Measurements from ENCODE around the gene PGM5.

Gene PGM5

DNA sequence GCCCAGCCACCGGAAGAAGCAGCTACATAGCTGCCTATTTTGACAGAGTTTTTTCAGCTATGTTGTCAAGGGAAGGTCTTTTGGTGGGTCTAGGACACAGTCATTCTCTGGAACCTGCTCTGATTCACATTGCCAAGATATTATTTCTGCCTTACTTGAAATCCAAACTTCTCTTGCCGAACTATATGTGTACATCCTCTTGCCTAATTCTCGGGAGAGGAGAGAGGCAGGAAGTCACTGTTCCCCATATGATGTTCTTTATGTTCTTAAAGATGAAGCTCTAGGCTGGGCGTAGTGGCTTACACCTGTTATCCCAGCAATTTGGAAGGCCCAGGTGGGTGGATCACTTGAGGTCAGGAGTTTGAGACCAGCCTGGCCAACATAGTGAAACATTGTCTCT is 175.7 kb downstream of the PGM5 start:
- H3K27ac Mint-ChIP-seq, result no peak overlapping the region
- no peaks in the 10 kb centered on the region for H3K9me3 Mint-ChIP-seq
- intact Hi-C loops (cut with micrococcal nuclease), result no loop called here
- H3K4me3 Mint-ChIP-seq, result no peak overlapping the region
- no peaks in the 10 kb centered on the region for H3K36me3 Mint-ChIP-seq (ENCODE audit: low read depth)
- peaks cover 27% of the 10 kb centered on the region for H3K4me1 Mint-ChIP-seq (ENCODE audit: low read depth)
- no peaks in the 10 kb centered on the region for H3K27me3 Mint-ChIP-seq

GRCh38 chr9:68533678-68534077 is 177.3 kb downstream of the PGM5 start:
- H3K27ac Mint-ChIP-seq, result no peak overlapping the region
- peaks cover 26% of the 10 kb centered on the region for H3K4me1 Mint-ChIP-seq (ENCODE audit: low read depth)
- no peaks in the 10 kb centered on the region for H3K36me3 Mint-ChIP-seq (ENCODE audit: low read depth)
- H3K4me3 Mint-ChIP-seq, result no peak overlapping the region
- intact Hi-C loops (cut with micrococcal nuclease), result no loop called here
- H3K27me3 Mint-ChIP-seq, result no peaks in the 10 kb centered on the region
- no peaks in the 10 kb centered on the region for H3K9me3 Mint-ChIP-seq

- H3K27me3 Mint-ChIP-seq, result no peaks in the 10 kb centered on the region
- peaks cover 24% of the 10 kb centered on the region for H3K4me1 Mint-ChIP-seq (ENCODE audit: low read depth)
- no peak overlapping the region for H3K4me3 Mint-ChIP-seq
- intact Hi-C loops (cut with micrococcal nuclease), result no loop called here
- H3K27ac Mint-ChIP-seq, result no peak overlapping the region
- H3K9me3 Mint-ChIP-seq, result no peaks in the 10 kb centered on the region
- H3K36me3 Mint-ChIP-seq (ENCODE audit: low read depth), result no peaks in the 10 kb centered on the region
These were observed 180.6 kb downstream of the PGM5 start for GRCh38 chr9:68536876-68537615.

DNA sequence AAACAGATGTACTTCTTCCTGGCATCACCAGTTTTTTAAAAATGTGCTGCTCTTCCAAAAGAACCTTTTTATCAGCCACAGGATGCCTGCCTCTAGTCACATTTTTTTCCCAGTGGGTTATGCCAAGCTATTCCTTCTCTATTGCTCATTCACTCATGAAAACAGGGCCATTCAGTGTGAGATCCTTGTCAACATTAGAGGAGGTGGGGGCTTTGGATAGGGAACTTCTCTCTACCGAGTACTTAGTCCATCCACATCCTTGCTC is 181.1 kb downstream of the PGM5 start:
- Mint-ChIP-seq H3K36me3 (ENCODE audit: low read depth) (no peaks in the 10 kb centered on the region), H3K4me1 (ENCODE audit: low read depth) (peaks cover 23% of the 10 kb centered on the region), H3K27ac (no peak overlapping the region), H3K27me3 (no peaks in the 10 kb centered on the region), H3K9me3 (no peaks in the 10 kb centered on the region), H3K4me3 (no peak overlapping the region)
- intact Hi-C loops (cut with micrococcal nuclease), result no loop called here

GRCh38 chr9:68538200-68538599 is 181.8 kb downstream of the PGM5 start:
- H3K27me3 Mint-ChIP-seq, result no peaks in the 10 kb centered on the region
- H3K9me3 Mint-ChIP-seq, result no peaks in the 10 kb centered on the region

DNA sequence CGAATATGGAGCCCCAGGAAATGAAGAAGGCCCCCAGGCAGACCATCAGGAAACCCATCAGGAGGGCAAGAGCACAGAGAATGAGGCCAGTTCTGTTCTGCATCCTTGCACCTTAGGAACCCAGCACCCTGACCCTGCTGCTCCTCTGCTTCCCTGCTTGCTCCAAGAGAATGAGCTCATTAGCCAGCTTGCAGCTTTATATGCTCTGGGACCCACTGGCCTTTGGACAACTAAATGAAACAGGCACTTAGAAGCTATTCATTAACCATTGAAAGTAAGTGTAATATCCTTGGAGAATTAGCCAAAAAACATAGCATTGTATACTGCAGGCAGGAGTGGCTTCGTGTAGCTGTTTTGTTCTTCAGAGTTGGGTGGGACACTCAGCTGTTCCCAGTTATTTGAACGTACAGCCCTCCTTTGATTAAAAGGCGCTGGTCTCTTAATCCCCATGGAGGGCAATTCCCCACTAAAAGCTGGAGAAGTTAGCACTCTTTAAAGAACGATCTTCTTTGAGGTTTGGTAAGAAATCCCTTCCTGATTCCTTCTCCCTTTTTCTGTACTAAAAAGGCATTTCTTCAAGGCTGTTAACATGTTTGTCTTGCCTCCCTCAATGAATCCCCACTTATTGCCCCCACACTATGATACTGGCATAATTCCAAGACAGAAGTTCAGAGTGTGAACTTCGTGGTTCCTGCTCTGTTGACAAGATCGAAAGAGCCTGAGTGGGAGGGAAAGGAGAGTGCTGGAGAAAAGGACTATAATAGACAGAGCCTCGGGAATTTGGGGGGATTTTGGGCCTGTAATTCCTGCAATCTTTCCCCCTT is 184.5 kb downstream of the PGM5 start, which contains the start of gene TMEM252:
TSS of gene TMEM252 (minus strand) at position 172 of the 824 bp plus-strand sequence. CDS start at position 103, 69 bp downstream.
- H3K4me1 Mint-ChIP-seq (ENCODE audit: low read depth), result peaks cover 31% of the 10 kb centered on the region
- peak within 1 kb of the TSS; percentile 60 for H3K27ac Mint-ChIP-seq
- no peaks in the 10 kb centered on the region for H3K9me3 Mint-ChIP-seq
- intact Hi-C loops (cut with micrococcal nuclease), result no loop called here
- H3K36me3 Mint-ChIP-seq (ENCODE audit: low read depth), result no peaks in the 10 kb centered on the region
- no peak within 1 kb of the TSS for H3K4me3 Mint-ChIP-seq
- no peaks in the 10 kb centered on the region for H3K27me3 Mint-ChIP-seq

More at GRCh38 chr9:68538200-68538599, 181.8 kb downstream of the PGM5 start:
- intact Hi-C loops (cut with micrococcal nuclease), result no loop called here
- Mint-ChIP-seq H3K36me3 (ENCODE audit: low read depth) (no peaks in the 10 kb centered on the region), H3K4me3 (no peak overlapping the region), H3K27ac (no peak overlapping the region), H3K4me1 (ENCODE audit: low read depth) (peaks cover 17% of the 10 kb centered on the region)

DNA sequence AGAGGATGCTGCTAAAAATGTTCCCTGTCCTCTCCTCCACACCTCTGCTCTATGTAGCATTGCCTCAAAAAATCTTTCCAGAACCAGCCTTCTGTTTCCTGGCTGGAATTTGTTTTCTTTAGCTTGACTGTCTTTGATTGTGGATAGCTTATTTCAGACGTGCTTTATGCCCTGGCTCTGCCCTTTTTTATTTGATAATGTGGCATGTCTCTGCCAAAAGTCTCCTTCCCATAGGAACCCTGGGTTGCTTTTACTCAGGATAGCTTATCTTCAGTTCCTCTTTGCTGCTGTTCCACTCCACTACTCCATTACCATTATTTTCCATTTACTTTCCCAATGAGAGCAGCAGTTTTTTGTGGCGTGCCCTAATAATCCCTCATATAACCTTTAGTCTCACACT is 185.2 kb downstream of the PGM5 start:
- intact Hi-C loops (cut with micrococcal nuclease), result no loop called here
- H3K27me3 Mint-ChIP-seq, result no peaks in the 10 kb centered on the region
- no peaks in the 10 kb centered on the region for H3K9me3 Mint-ChIP-seq
- peaks cover 38% of the 10 kb centered on the region for H3K4me1 Mint-ChIP-seq (ENCODE audit: low read depth)
- H3K4me3 Mint-ChIP-seq, result no peak overlapping the region
- peak overlapping the region; percentile 60 for H3K27ac Mint-ChIP-seq
- H3K36me3 Mint-ChIP-seq (ENCODE audit: low read depth), result no peaks in the 10 kb centered on the region

DNA sequence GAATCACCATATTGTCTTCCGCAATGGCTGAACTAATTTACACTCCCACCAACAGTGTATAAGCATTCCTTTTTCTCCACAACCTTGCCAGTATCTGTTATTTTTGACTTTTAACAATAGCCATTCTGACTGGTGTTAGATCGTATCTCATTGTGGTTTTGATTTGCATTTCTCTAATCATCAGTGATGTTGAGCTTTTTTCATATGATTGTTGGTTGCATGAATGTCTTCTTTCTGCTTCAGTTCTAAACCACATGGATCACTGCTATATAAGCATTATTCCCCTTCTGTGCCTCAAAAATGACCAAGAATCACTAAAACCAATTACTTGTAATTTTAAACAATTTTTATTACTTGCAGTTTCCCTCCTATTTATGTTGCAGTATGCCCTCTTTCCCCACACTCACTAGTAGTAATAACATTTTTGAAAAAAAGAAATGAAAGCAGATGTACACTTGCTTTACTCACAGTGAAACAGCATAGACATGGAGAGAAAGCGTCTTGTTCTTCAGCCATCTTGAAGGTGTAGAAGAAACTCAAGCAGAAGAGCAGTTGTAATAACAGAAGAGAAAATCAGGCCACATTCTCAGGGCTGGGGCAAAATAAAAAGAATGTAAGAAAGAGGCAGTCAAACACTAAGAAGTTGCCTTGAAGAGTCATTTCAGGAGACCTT is 188.8 kb downstream of the PGM5 start:
- H3K27ac Mint-ChIP-seq, result peak overlapping the region; percentile 95
- H3K27me3 Mint-ChIP-seq, result no peaks in the 10 kb centered on the region
- no peaks in the 10 kb centered on the region for H3K9me3 Mint-ChIP-seq
- no peak overlapping the region for H3K4me3 Mint-ChIP-seq
- H3K4me1 Mint-ChIP-seq (ENCODE audit: low read depth), result peaks cover 60% of the 10 kb centered on the region
- intact Hi-C loops (cut with micrococcal nuclease), result no loop called here
- H3K36me3 Mint-ChIP-seq (ENCODE audit: low read depth), result no peaks in the 10 kb centered on the region

DNA sequence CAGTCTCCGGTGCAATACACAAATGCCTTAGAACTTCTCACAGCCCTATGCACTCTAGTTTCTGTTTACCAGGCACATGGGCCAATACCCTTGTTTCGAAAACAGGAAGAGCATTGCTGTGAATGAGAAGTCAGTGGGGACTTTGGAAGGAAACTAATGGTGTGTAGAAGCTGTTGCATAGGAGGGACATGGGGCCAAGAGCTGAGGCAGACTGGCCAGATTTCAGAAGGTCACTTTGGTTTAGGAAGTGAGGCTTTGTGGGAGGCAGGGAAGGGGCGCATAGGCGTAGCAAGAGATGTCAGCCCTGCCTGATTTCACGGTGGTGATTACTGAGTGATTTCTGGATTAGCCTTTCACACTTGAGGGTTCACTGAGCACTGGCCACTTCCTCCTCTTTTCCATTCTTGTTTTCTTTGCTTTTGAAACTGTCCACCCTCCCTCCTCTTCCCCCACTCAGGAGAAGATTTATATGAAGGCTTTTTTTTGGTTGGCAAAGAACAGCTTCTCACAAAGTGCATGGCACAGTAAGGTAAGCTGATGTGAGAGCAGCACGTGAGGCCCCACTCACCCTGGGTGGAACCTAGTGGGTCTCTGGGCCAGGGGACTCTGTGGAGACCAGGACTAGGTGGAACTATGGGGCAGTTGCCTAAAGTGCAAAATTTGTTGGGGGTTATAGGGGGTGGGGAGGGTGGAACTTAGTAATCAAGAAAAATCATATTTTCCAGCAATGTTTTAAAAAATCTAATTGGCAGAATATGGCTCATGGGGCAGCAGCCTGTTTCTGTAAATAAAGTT is 190.4 kb downstream of the PGM5 start:
- intact Hi-C loops (cut with micrococcal nuclease), result no loop called here
- Mint-ChIP-seq H3K27ac (peak overlapping the region; percentile 95), H3K27me3 (no peaks in the 10 kb centered on the region), H3K36me3 (ENCODE audit: low read depth) (no peaks in the 10 kb centered on the region), H3K9me3 (no peaks in the 10 kb centered on the region), H3K4me3 (peak overlapping the region; percentile 65), H3K4me1 (ENCODE audit: low read depth) (peaks cover 65% of the 10 kb centered on the region)

- intact Hi-C loops (cut with micrococcal nuclease), result no loop called here
- peaks cover 65% of the 10 kb centered on the region for H3K4me1 Mint-ChIP-seq (ENCODE audit: low read depth)
- no peaks in the 10 kb centered on the region for H3K27me3 Mint-ChIP-seq
- peak overlapping the region; percentile 95 for H3K27ac Mint-ChIP-seq
- H3K36me3 Mint-ChIP-seq (ENCODE audit: low read depth), result no peaks in the 10 kb centered on the region
- H3K4me3 Mint-ChIP-seq, result peak overlapping the region; percentile 65
- H3K9me3 Mint-ChIP-seq, result no peaks in the 10 kb centered on the region
These were observed 191.0 kb downstream of the PGM5 start for GRCh38 chr9:68547417-68547816.

GRCh38 chr9:68548241-68548640 is 191.8 kb downstream of the PGM5 start:
- Mint-ChIP-seq H3K27ac (peak overlapping the region; percentile 95), H3K27me3 (no peaks in the 10 kb centered on the region), H3K9me3 (no peaks in the 10 kb centered on the region), H3K4me3 (peak overlapping the region; percentile 37), H3K4me1 (ENCODE audit: low read depth) (peaks cover 69% of the 10 kb centered on the region), H3K36me3 (ENCODE audit: low read depth) (no peaks in the 10 kb centered on the region)
- intact Hi-C loops (cut with micrococcal nuclease), result no loop called here

- Mint-ChIP-seq H3K4me3 (no peak overlapping the region), H3K4me1 (ENCODE audit: low read depth) (peaks cover 61% of the 10 kb centered on the region), H3K27me3 (no peaks in the 10 kb centered on the region), H3K9me3 (no peaks in the 10 kb centered on the region), H3K27ac (peak overlapping the region; percentile 79), H3K36me3 (ENCODE audit: low read depth) (no peaks in the 10 kb centered on the region)
- intact Hi-C loops (cut with micrococcal nuclease), result no loop called here
These were observed 194.8 kb downstream of the PGM5 start for GRCh38 chr9:68551191-68551590.

DNA sequence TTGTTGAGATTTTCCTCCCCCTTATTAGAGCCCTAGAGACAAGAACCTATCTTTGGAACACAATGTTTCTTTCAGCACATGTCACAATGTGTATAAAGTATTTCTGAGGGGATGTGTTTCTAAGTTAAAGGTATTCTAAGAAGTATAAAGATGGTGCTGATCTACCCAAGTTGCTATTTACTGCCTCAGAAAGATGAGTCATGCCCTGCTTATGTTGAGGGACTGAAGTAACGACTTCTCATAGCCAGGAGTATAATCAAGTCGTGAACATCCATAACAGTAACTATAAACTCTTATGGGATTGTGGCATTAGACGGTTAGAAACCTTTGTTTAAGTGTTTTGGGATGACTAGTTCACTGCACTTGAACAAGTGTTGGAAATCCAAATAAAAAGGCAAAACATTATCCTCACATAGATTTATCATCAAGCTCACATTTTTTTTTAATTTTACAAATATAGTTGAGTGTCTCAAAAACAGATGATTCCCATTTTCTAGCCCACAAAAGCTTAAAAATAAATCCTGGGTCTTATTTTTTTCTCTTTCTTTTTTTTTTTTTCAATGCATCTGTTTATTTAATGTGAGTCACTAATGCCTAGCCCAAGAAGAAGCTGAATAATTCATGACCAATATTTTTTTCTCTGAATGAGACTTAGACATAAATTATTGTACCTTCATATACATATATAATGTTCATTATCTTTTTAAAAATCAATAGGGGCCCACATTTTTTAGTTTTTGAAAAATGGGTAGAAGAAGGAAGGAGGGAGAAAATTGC is 196.5 kb downstream of the PGM5 start:
- H3K4me3 Mint-ChIP-seq, result no peak overlapping the region
- H3K4me1 Mint-ChIP-seq (ENCODE audit: low read depth), result peaks cover 59% of the 10 kb centered on the region
- no peaks in the 10 kb centered on the region for H3K9me3 Mint-ChIP-seq
- peak overlapping the region; percentile 22 for H3K27ac Mint-ChIP-seq
- no peaks in the 10 kb centered on the region for H3K27me3 Mint-ChIP-seq
- intact Hi-C loops (cut with micrococcal nuclease), result no loop called here
- H3K36me3 Mint-ChIP-seq (ENCODE audit: low read depth), result no peaks in the 10 kb centered on the region
